HepG2 (cell line): ENCODE data around the gene E2F8. TPM values are rescaled to one million over a fixed set of nuclear protein-coding genes. Genes with fewer than 3 reads are reported as not detected.

ENCODE experiments used
- HNF4G ChIP-seq, 2 experiments: sonication (generic) in 1 of 2; formaldehyde crosslinking in 1 of 2; IDR thresholded peaks; 2 replicates each; pipeline versions ENCODE4 v1.4.0 to v1.6.1; 2011 to 2020; ENCODE audit warnings: borderline replicate concordance in 2 of 2, low read depth in 2 of 2, mild to moderate bottlenecking in 2 of 2, low read length in 1 of 2, missing genetic modification reagents in 1 of 2, moderate library complexity in 1 of 2
- MXD4 ChIP-seq: IDR thresholded peaks from 2 replicates; pipeline ENCODE4 v1.6.1; 2016; ENCODE audit warnings: mild to moderate bottlenecking, missing biosample characterization, missing genetic modification reagents
- NAIF1 ChIP-seq: sonication (generic); formaldehyde crosslinking; IDR thresholded peaks from 2 replicates; pipeline ENCODE4 v1.5.0; 2020; ENCODE audit warnings: mild to moderate bottlenecking, missing genetic modification reagents, borderline replicate concordance
- PHF8 ChIP-seq: sonication (generic); formaldehyde crosslinking; IDR thresholded peaks from 2 replicates; pipeline ENCODE4 v1.5.0; 2020; ENCODE audit warnings: missing genetic modification reagents
- POLR2A ChIP-seq, 2 experiments: IDR thresholded peaks; 2 replicates each; pipeline ENCODE4 v1.6.1; 2011; ENCODE audit warnings: low read depth in 2 of 2, low read length in 2 of 2, mild to moderate bottlenecking in 1 of 2, moderate library complexity in 1 of 2; ENCODE audit not compliant: insufficient read depth in 1 of 2
- REL ChIP-seq: sonication (generic); formaldehyde crosslinking; conservative IDR thresholded peaks from 2 replicates; pipeline ENCODE4 v1.8.0; 2022; ENCODE audit warnings: mild to moderate bottlenecking, missing genetic modification reagents, moderate library complexity
- YEATS4 ChIP-seq: sonication (generic); formaldehyde crosslinking; IDR thresholded peaks from 2 replicates; pipeline ENCODE4 v1.4.0; 2020; ENCODE audit warnings: missing genetic modification reagents, borderline replicate concordance
- ZBTB2 ChIP-seq: sonication (generic); formaldehyde crosslinking; IDR thresholded peaks from 2 replicates; pipeline ENCODE4 v1.8.0; 2022; ENCODE audit warnings: low read depth, missing genetic modification reagents
- ZMYM2 ChIP-seq: sonication (generic); formaldehyde crosslinking; IDR thresholded peaks from 2 replicates; pipeline ENCODE4 v1.8.0; 2022; ENCODE audit warnings: mild to moderate bottlenecking, missing genetic modification reagents
- ZNF564 ChIP-seq: sonication (generic); formaldehyde crosslinking; IDR thresholded peaks from 2 replicates; pipeline ENCODE4 v1.8.1; 2023; ENCODE audit warnings: mild to moderate bottlenecking, missing genetic modification reagents
- ZNF577 ChIP-seq: sonication (generic); formaldehyde crosslinking; IDR thresholded peaks from 2 replicates; pipeline ENCODE4 v1.4.0; 2020; ENCODE audit warnings: mild to moderate bottlenecking, low read depth, missing genetic modification reagents, borderline replicate concordance
- ZSCAN20 ChIP-seq: sonication (generic); formaldehyde crosslinking; IDR thresholded peaks from 2 replicates; pipeline ENCODE4 v1.4.0; 2020; ENCODE audit warnings: missing genetic modification reagents, mild to moderate bottlenecking, borderline replicate concordance
- polyA plus RNA-seq, 8 experiments: library from polyadenylated mRNA; depleted of rRNA in 3 of 8; stranded (reverse) in 7 of 8; unstranded in 1 of 8; fragments of >200 nt; fragmentation: Illumina TruSeq in 4 of 8; extraction: Trizol in 4 of 8; gene quantifications; 2 replicates each; pipeline versions ENCODE4 v1.2.1 to v1.2.3, GENCODE V29; 2011 to 2016; ENCODE audit warnings: low read depth in 4 of 8, missing spikeins in 1 of 8, mixed read lengths in 1 of 8; ENCODE audit not compliant: insufficient read depth in 1 of 8
- total RNA-seq, 5 experiments: library from RNA; depleted of rRNA; stranded (reverse); fragments of >200 nt; fragmentation: Illumina TruSeq; extraction: Trizol; gene quantifications; 2 replicates each; pipeline ENCODE4 v1.2.3, GENCODE V29; 2016; ENCODE audit warnings: low read depth in 1 of 5
- TF ChIP-seq, protein P1 (sequence below): sonication (generic); formaldehyde crosslinking; IDR thresholded peaks from 2 replicates; pipeline ENCODE4 v1.4.0; 2020; ENCODE audit warnings: missing genetic modification reagents
- TF ChIP-seq, protein P2 (sequence below): sonication (generic); formaldehyde crosslinking; IDR thresholded peaks from 2 replicates; pipeline ENCODE4 v1.4.0; 2020; ENCODE audit warnings: missing genetic modification reagents
- TF ChIP-seq, protein P3 (sequence below): sonication (generic); formaldehyde crosslinking; IDR thresholded peaks from 2 replicates; pipeline ENCODE4 v1.4.0; 2020; ENCODE audit warnings: missing genetic modification reagents, borderline replicate concordance

The E2F8 gene
- total and polyA plus RNA-seq, 2 of the 13 experiments (the other 11 are each of a cell fraction or from before 2014, with no cell fraction given) = 3.3 to 8.9 TPM

- TF ChIP-seq HNF4G (IDR thresholded peaks at IDR 0.05; ENCODE audit: borderline replicate concordance, low read depth, low read length) (peak; percentile 15; the same call in 1 of the 2 replicates), HNF4G (CRISPR knock-in tag; IDR thresholded peaks at IDR 0.05; ENCODE audit: borderline replicate concordance, low read depth) (no peak), ZNF564 (peak; percentile 37; the same call in 1 of the 2 replicates), ZBTB2 (peak; percentile 60; the same call in 1 of the 2 replicates), PHF8 (CRISPR knock-in tag) (peak; percentile 48; the same call in 1 of the 2 replicates), NAIF1 (no peak), REL (CRISPR knock-in tag) (0 out of 2 replicates have a peak, but pooled peaks have one; percentile 45), ZSCAN20 (CRISPR knock-in tag) (no peak), ZMYM2 (CRISPR knock-in tag) (no peak), YEATS4 (CRISPR knock-in tag) (0 out of 2 replicates have a peak, but pooled peaks have one; percentile 23), MXD4 (CRISPR knock-in tag) (0 out of 2 replicates have a peak, but pooled peaks have one; percentile 14), ZNF577 (CRISPR knock-in tag) (no peak), POLR2A (IDR thresholded peaks at IDR 0.05; ENCODE audit: insufficient read depth in 1 of 2, low read depth in 2 of 2, low read length in 2 of 2) (peak; percentile 2 to 43; a peak in 1 of 4 replicates)
- TF ChIP-seq, protein P1, sequence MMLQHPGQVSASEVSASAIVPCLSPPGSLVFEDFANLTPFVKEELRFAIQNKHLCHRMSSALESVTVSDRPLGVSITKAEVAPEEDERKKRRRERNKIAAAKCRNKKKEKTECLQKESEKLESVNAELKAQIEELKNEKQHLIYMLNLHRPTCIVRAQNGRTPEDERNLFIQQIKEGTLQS = peak; percentile 22; the same call in 1 of the 2 replicates
- TF ChIP-seq, protein P2, sequence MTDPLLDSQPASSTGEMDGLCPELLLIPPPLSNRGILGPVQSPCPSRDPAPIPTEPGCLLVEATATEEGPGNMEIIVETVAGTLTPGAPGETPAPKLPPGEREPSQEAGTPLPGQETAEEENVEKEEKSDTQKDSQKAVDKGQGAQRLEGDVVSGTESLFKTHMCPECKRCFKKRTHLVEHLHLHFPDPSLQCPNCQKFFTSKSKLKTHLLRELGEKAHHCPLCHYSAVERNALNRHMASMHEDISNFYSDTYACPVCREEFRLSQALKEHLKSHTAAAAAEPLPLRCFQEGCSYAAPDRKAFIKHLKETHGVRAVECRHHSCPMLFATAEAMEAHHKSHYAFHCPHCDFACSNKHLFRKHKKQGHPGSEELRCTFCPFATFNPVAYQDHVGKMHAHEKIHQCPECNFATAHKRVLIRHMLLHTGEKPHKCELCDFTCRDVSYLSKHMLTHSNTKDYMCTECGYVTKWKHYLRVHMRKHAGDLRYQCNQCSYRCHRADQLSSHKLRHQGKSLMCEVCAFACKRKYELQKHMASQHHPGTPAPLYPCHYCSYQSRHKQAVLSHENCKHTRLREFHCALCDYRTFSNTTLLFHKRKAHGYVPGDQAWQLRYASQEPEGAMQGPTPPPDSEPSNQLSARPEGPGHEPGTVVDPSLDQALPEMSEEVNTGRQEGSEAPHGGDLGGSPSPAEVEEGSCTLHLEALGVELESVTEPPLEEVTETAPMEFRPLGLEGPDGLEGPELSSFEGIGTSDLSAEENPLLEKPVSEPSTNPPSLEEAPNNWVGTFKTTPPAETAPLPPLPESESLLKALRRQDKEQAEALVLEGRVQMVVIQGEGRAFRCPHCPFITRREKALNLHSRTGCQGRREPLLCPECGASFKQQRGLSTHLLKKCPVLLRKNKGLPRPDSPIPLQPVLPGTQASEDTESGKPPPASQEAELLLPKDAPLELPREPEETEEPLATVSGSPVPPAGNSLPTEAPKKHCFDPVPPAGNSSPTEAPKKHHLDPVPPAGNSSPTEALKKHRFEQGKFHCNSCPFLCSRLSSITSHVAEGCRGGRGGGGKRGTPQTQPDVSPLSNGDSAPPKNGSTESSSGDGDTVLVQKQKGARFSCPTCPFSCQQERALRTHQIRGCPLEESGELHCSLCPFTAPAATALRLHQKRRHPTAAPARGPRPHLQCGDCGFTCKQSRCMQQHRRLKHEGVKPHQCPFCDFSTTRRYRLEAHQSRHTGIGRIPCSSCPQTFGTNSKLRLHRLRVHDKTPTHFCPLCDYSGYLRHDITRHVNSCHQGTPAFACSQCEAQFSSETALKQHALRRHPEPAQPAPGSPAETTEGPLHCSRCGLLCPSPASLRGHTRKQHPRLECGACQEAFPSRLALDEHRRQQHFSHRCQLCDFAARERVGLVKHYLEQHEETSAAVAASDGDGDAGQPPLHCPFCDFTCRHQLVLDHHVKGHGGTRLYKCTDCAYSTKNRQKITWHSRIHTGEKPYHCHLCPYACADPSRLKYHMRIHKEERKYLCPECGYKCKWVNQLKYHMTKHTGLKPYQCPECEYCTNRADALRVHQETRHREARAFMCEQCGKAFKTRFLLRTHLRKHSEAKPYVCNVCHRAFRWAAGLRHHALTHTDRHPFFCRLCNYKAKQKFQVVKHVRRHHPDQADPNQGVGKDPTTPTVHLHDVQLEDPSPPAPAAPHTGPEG (CRISPR knock-in tag) = no peak
- TF ChIP-seq, protein P3, sequence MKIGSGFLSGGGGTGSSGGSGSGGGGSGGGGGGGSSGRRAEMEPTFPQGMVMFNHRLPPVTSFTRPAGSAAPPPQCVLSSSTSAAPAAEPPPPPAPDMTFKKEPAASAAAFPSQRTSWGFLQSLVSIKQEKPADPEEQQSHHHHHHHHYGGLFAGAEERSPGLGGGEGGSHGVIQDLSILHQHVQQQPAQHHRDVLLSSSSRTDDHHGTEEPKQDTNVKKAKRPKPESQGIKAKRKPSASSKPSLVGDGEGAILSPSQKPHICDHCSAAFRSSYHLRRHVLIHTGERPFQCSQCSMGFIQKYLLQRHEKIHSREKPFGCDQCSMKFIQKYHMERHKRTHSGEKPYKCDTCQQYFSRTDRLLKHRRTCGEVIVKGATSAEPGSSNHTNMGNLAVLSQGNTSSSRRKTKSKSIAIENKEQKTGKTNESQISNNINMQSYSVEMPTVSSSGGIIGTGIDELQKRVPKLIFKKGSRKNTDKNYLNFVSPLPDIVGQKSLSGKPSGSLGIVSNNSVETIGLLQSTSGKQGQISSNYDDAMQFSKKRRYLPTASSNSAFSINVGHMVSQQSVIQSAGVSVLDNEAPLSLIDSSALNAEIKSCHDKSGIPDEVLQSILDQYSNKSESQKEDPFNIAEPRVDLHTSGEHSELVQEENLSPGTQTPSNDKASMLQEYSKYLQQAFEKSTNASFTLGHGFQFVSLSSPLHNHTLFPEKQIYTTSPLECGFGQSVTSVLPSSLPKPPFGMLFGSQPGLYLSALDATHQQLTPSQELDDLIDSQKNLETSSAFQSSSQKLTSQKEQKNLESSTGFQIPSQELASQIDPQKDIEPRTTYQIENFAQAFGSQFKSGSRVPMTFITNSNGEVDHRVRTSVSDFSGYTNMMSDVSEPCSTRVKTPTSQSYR = peak; percentile 45; the same call in 1 of the 2 replicates
Measured at GRCh38 chr11:19241260-19242178, 774 bp upstream of the E2F8 start (continued).
